ENCODE data around the gene KCNK13. TPM values are rescaled to one million over a fixed set of nuclear protein-coding genes. Genes with fewer than 3 reads are reported as not detected.

Gene KCNK13
- total and polyA plus RNA-seq, 2 of the 13 experiments (the other 11 are each of a cell fraction or from before 2014, with no cell fraction given), result 0.08 to 0.29 TPM

- Histone ChIP-seq H4K20me1 (ENCODE audit: insufficient read depth, low read length) (no peaks in the 10 kb centered on the region), H2AFZ (ENCODE audit: low read length) (no peak overlapping the region), H3K4me1 (ENCODE audit: insufficient read depth, low read length) (peaks cover 10% of the 10 kb centered on the region; the same call in 1 of the 2 replicates), H3K4me2 (ENCODE audit: low read depth, low read length) (no peak overlapping the region), H3K27ac (ENCODE audit: extremely low read length, insufficient read depth, low read length) (no peak overlapping the region), H3K36me3 (replicated peaks in 1 of 2; ENCODE audit: control insufficient read depth in 1 of 2, insufficient read depth in 2 of 2, low read length in 2 of 2) (no peaks in the 10 kb centered on the region), H3K9me3 (ENCODE audit: low read length) (peaks cover 4% of the 10 kb centered on the region; the same call in 1 of the 2 replicates), H3K9ac (ENCODE audit: insufficient read depth, low read depth, low read length) (no peak overlapping the region), H3K4me3 (replicated peaks in 1 of 3; ENCODE audit: insufficient read depth in 1 of 3, low read depth in 2 of 3, low read length in 3 of 3) (no peak overlapping the region), H3K27me3 (ENCODE audit: control insufficient read depth in 1 of 2, insufficient read depth in 2 of 2, low read length in 2 of 2) (peaks cover 1 to 7% of the 10 kb centered on the region in 2 experiments; a peak in 2 of 5 replicates), H3K79me2 (ENCODE audit: insufficient read depth, low read length) (no peaks in the 10 kb centered on the region)
- in situ Hi-C loops (cut with HindIII; ENCODE audit: extremely low pct_ligation_motif_present, low pct_unique_long_range_greater_than_20kb), result no loop called here
- DNase-seq (ENCODE audit: low spot score) (no peak), FAIRE-seq (no peak), ATAC-seq (no peak)
- no TSS peak for BruUV-seq (replicated peaks)
- POLR2A ChIA-PET, result no interaction called here
- CTCF ChIA-PET (ENCODE audit: low intra/inter-chr PET ratio, low total read pairs), result no interaction called here
- TF ChIP-seq ZNF143 (CRISPR knock-in tag; IDR thresholded peaks at IDR 0.05) (peak; percentile 81), ZNF207 (IDR thresholded peaks at IDR 0.05; ENCODE audit: borderline replicate concordance) (no peak), ZNF335 (CRISPR knock-in tag; IDR thresholded peaks at IDR 0.05) (no peak)
- intact Hi-C loops (cut with micrococcal nuclease; ENCODE audit: unreplicated experiment), result no loop called here
Measured at GRCh38 chr14:90154110-90154509, 92.3 kb downstream of the KCNK13 start.

GRCh38 chr14:90159146-90159545 lies 97.4 kb downstream of the KCNK13 start:
- BruUV-seq (replicated peaks), result no TSS peak
- intact Hi-C loops (cut with micrococcal nuclease; ENCODE audit: unreplicated experiment) (no loop called here), in situ Hi-C loops (cut with HindIII; ENCODE audit: extremely low pct_ligation_motif_present, low pct_unique_long_range_greater_than_20kb) (no loop called here)
- Histone ChIP-seq H3K9me3 (ENCODE audit: low read length) (peaks cover 2% of the 10 kb centered on the region; the same call in 1 of the 2 replicates), H3K4me2 (ENCODE audit: low read depth, low read length) (no peak overlapping the region), H4K20me1 (ENCODE audit: insufficient read depth, low read length) (no peaks in the 10 kb centered on the region), H3K36me3 (replicated peaks in 1 of 2; ENCODE audit: control insufficient read depth in 1 of 2, insufficient read depth in 2 of 2, low read length in 2 of 2) (no peaks in the 10 kb centered on the region), H3K79me2 (ENCODE audit: insufficient read depth, low read length) (no peaks in the 10 kb centered on the region), H3K4me1 (ENCODE audit: insufficient read depth, low read length) (peaks cover 10% of the 10 kb centered on the region; the same call in 1 of the 2 replicates), H3K4me3 (replicated peaks in 1 of 3; ENCODE audit: insufficient read depth in 1 of 3, low read depth in 2 of 3, low read length in 3 of 3) (no peak overlapping the region), H3K9ac (ENCODE audit: insufficient read depth, low read depth, low read length) (no peak overlapping the region), H3K27me3 (ENCODE audit: control insufficient read depth in 1 of 2, insufficient read depth in 2 of 2, low read length in 2 of 2) (peaks cover 0 to 4% of the 10 kb centered on the region in 2 experiments; a peak in 2 of 5 replicates), H3K27ac (ENCODE audit: extremely low read length, insufficient read depth, low read length) (no peak overlapping the region), H2AFZ (ENCODE audit: low read length) (no peak overlapping the region)
- no peak for DNase-seq (ENCODE audit: low spot score)
- 0% methylated on average over 3 of the region's 3 CpGs for WGBS (ENCODE audit: low lambda C conversion rate)
- FAIRE-seq, result no peak
- no peak for ATAC-seq
- POLR2A ChIA-PET, result no interaction called here
- CTCF ChIA-PET (ENCODE audit: low intra/inter-chr PET ratio, low total read pairs), result no interaction called here
- no peak for TF ChIP-seq SOX5 (CRISPR knock-in tag; IDR thresholded peaks at IDR 0.05; ENCODE audit: borderline replicate concordance)
- no peak for TF ChIP-seq MXD3 (CRISPR knock-in tag; IDR thresholded peaks at IDR 0.05)
- no peak for TF ChIP-seq NFIB (CRISPR knock-in tag; IDR thresholded peaks at IDR 0.05; ENCODE audit: borderline replicate concordance)
- TF ChIP-seq ZNF816 (CRISPR knock-in tag; IDR thresholded peaks at IDR 0.05; ENCODE audit: borderline replicate concordance), result no peak
- no peak for TF ChIP-seq HMGXB3 (CRISPR knock-in tag; IDR thresholded peaks at IDR 0.05; ENCODE audit: borderline replicate concordance)
- no peak for TF ChIP-seq ATF6 (CRISPR knock-in tag; conservative IDR thresholded peaks at IDR 0.05)
- no peak for TF ChIP-seq HNRNPK (IDR thresholded peaks at IDR 0.05; ENCODE audit: low read depth, low read length, poor library complexity, severe bottlenecking)
- no peak for TF ChIP-seq NFE2 (CRISPR knock-in tag; IDR thresholded peaks at IDR 0.05)
- TF ChIP-seq MTF1 (CRISPR knock-in tag; IDR thresholded peaks at IDR 0.05), result no peak
- TF ChIP-seq MAFK (conservative IDR thresholded peaks at IDR 0.05 in 1 of 2, IDR thresholded peaks at IDR 0.05 in 1 of 2; ENCODE audit: low read length in 2 of 2), result no peak

All from HepG2 (cell line).